BJ (cell line): Measurements from ENCODE around the gene C11orf86. TPM values are rescaled to one million over a fixed set of nuclear protein-coding genes. Genes with fewer than 3 reads are reported as not detected.

Source experiments
- CTCF ChIA-PET: fragments of 350-600 bp; formaldehyde crosslinking; extraction: SDS; loops from one replicate; lab custom pipeline; 2021; ENCODE audit warnings: antibody characterized with exemption, inconsistent platforms; lab: Yijun Ruan, JAX
- POLR2A ChIA-PET: fragments of 300-600 bp; sonication (Branson Sonifier 250); formaldehyde crosslinking; extraction: SDS; loops from one replicate; lab custom pipeline; 2021; ENCODE audit warnings: antibody characterized with exemption; lab: Charles Lee
- DNase-seq: peaks from one replicate; pipeline ENCODE4 v3.0.0-alpha.2; 2011; ENCODE audit warnings: low read depth
- H3K27me3 ChIP-seq: 2 replicates; pipeline ENCODE4 v1.6.0; 2011; ENCODE audit warnings: low read length; ENCODE audit not compliant: control insufficient read depth, insufficient read depth
- H3K36me3 ChIP-seq: 2 replicates; pipeline ENCODE4 v1.5.1; 2011; ENCODE audit warnings: low read length; ENCODE audit not compliant: control insufficient read depth, insufficient read depth
- H3K4me3 ChIP-seq: 2 replicates; pipeline ENCODE4 v1.5.1; 2011; ENCODE audit warnings: low read depth, mild to moderate bottlenecking, control low read depth, low read length
- CTCF ChIP-seq: IDR thresholded peaks from 2 replicates; pipeline ENCODE4 v1.5.1; 2011; ENCODE audit warnings: low read depth, mild to moderate bottlenecking, control low read depth, inconsistent platforms, low read length, moderate library complexity; ENCODE audit not compliant: insufficient read depth
- polyA plus RNA-seq: library from polyadenylated mRNA; depleted of rRNA; stranded (reverse); fragments of >200 nt; gene quantifications from 2 replicates; pipeline ENCODE4 v1.2.3, GENCODE V29; 2011

The C11orf86 gene
- polyA plus RNA-seq, 1 experiment, result 0.15 TPM

GRCh38 chr11:67022341-67022933 lies 47.3 kb downstream of the C11orf86 start:
- H3K27me3 ChIP-seq, result peaks cover 13% of the 10 kb centered on the region
- ChIA-PET CTCF (interaction anchor here (0.6 to 2.7 kb wide), 7 partner anchors 10 to 52 kb away, joined by 3 to 9 read pairs (median 3); partner anchors contain the start of gene C11orf86), POLR2A (interaction anchor here (0.6 kb wide), 1 partner anchor 17 kb away, joined by 7 read pairs; no protein-coding TSS in a partner anchor)
- H3K36me3 ChIP-seq, result no peaks in the 10 kb centered on the region
- no peak for TF ChIP-seq CTCF
- H3K4me3 ChIP-seq, result no peak overlapping the region; the same call in 1 of the 2 replicates
- DNase-seq, result no peak

DNA sequence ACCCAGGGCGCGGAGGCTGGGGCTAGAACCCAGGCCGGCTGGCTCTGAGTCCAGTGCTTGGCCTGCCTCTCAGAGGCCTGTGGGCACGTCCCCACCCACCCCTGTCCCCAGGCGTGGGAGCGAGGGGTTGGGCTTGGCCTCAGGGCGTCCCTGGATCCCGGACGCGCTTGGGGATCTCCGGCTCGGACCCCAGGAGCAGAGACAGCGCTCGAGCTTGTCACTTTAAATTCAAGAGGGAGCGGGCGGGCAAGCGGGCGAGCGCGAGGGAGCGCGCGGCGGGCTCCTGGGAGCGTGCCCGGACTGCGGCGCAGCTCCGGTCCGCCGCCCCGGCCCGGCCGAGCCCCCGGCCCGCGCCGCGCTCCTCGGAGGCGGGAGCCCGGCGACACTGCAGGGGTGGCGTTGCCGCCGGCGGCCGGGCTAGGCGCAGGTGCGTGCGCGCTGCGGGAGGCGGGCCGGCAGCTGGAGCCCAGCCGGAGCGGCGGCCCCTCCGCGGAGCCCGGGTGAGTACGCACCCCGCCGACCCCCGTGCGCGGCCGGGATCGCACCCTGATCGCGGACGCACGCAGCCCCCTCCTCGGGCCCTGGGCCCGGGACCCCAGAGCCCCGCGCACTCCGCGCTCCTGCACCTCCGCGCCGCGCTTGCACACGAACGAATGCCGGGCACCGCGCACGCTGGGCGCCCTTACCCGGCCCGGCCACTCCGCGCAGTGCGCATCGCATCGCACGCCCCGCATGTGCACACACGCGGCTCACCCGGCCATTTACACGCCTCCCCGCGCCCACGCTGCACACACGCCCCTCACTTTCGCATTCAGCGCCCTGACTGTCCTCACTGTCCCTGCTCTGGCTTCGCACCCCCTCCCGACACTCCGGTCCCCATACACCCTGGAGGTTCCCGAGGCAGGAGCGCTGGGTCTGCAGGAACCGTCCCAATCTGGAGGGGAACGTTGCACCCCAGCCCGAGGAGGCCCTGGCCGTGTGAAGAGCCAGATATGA lies 48.2 kb downstream of the C11orf86 start, which contains the start of gene SYT12:
Gene SYT12, plus strand, starts transcription at position 174 of the 996 bp plus-strand sequence. CDS start 7,011 bp downstream, outside the sequence.
- Histone ChIP-seq H3K27me3 (peaks cover 13% of the 10 kb centered on the region), H3K36me3 (no peaks in the 10 kb centered on the region), H3K4me3 (peak within 1 kb of the TSS; percentile 28)
- no peak for DNase-seq
- TF ChIP-seq CTCF, result no peak
- POLR2A ChIA-PET, result interaction anchor here (0.6 kb wide), 1 partner anchor 26 kb away, joined by 3 read pairs; no protein-coding TSS in a partner anchor
- CTCF ChIA-PET, result interaction anchor here (0.6 to 1.2 kb wide), 3 partner anchors 10 to 26 kb away, joined by 3 to 4 read pairs (median 3); no protein-coding TSS in a partner anchor

DNA sequence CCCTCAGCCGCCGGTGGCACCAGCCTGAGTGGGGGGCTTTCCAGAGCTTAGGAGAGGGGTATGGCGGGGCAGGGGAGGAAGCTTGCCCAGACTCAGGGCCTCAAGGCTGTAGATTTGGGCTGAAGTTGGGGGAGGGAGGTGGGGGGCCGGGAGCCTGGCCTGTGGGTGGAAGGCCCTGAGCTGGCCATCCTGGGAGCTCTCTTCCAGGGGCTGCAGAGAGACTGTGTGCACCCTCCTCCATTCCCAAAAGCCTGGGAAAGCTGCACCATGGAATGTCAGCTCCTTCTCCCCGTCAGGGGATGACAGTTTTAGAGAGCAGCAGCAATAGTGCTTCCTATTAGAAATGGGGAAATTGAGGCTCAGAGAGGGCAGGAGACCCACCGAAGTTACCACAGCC lies 48.9 kb downstream of the C11orf86 start:
- ChIA-PET POLR2A (no interaction called here), CTCF (interaction anchor here (1.3 to 1.6 kb wide), 2 partner anchors 26 to 48 kb away, joined by 3 to 4 read pairs; no protein-coding TSS in a partner anchor)
- Histone ChIP-seq H3K36me3 (no peaks in the 10 kb centered on the region), H3K4me3 (no peak overlapping the region), H3K27me3 (peaks cover 13% of the 10 kb centered on the region)
- no peak for DNase-seq
- TF ChIP-seq CTCF, result no peak

- no peak for TF ChIP-seq CTCF
- Histone ChIP-seq H3K27me3 (peaks cover 13% of the 10 kb centered on the region), H3K36me3 (no peaks in the 10 kb centered on the region), H3K4me3 (no peak overlapping the region)
- ChIA-PET POLR2A (no interaction called here), CTCF (interaction anchor here (1.3 to 1.6 kb wide), 2 partner anchors 26 to 49 kb away, joined by 3 to 4 read pairs; no protein-coding TSS in a partner anchor)
- DNase-seq, result no peak
Observed at GRCh38 chr11:67024410-67024809, 49.3 kb downstream of the C11orf86 start.
